Cardiac muscle cell (in vitro differentiated cells and primary cell): ENCODE measurements around the gene SCN7A. TPM values are rescaled to one million over a fixed set of nuclear protein-coding genes. Genes with fewer than 3 reads are reported as not detected.

Source experiments
- DNase-seq, 2 donors: peaks; one replicate each; pipeline versions ENCODE4 v3.0.0 to v3.0.0-alpha.2; 2010 to 2017; ENCODE audit warnings: low read depth in 1 of 2, low spot score in 1 of 2
- H3K27ac ChIP-seq: fragments of 200-600 bp; sonication (generic); 2 replicates; pipeline ENCODE4 v1.5.1; 2016
- H3K27me3 ChIP-seq: fragments of 200-600 bp; sonication (generic); 2 replicates; pipeline ENCODE4 v1.6.0; 2016; ENCODE audit warnings: control low read depth
- H3K36me3 ChIP-seq: fragments of 200-600 bp; sonication (generic); 2 replicates; pipeline ENCODE4 v1.5.1; 2016; ENCODE audit warnings: control low read depth
- H3K4me1 ChIP-seq: fragments of 200-600 bp; sonication (generic); 2 replicates; pipeline ENCODE4 v1.8.1; 2017; ENCODE audit warnings: low read depth, mild to moderate bottlenecking, mixed run types
- H3K4me3 ChIP-seq: fragments of 200-600 bp; sonication (generic); 2 replicates; pipeline ENCODE4 v1.5.1; 2016; ENCODE audit warnings: mild to moderate bottlenecking
- H3K9me3 ChIP-seq: fragments of 200-600 bp; sonication (generic); 2 replicates; pipeline ENCODE4 v1.5.1; 2017; ENCODE audit warnings: low read depth, mild to moderate bottlenecking, control low read depth
- polyA plus RNA-seq: library from polyadenylated mRNA; unstranded; fragments of >200 nt; fragmentation: Nextera tagmentation; extraction: Ambion mirVana; gene quantifications from 2 replicates; pipeline ENCODE4 v1.2.1, GENCODE V29; 2016
- total RNA-seq: library from RNA; depleted of rRNA; stranded (reverse); fragments of >200 nt; gene quantifications from 2 replicates; pipeline ENCODE4 v1.2.3, GENCODE V29; 2016
- TF ChIP-seq, protein P1 (sequence below): IDR thresholded peaks from 2 replicates; pipeline ENCODE4 v1.5.1; 2012; ENCODE audit warnings: low read depth, mild to moderate bottlenecking, low read length

SCN7A gene
- total and polyA plus RNA-seq, 2 experiments from 2014 or later, result 0.42 to 0.89 TPM

DNA sequence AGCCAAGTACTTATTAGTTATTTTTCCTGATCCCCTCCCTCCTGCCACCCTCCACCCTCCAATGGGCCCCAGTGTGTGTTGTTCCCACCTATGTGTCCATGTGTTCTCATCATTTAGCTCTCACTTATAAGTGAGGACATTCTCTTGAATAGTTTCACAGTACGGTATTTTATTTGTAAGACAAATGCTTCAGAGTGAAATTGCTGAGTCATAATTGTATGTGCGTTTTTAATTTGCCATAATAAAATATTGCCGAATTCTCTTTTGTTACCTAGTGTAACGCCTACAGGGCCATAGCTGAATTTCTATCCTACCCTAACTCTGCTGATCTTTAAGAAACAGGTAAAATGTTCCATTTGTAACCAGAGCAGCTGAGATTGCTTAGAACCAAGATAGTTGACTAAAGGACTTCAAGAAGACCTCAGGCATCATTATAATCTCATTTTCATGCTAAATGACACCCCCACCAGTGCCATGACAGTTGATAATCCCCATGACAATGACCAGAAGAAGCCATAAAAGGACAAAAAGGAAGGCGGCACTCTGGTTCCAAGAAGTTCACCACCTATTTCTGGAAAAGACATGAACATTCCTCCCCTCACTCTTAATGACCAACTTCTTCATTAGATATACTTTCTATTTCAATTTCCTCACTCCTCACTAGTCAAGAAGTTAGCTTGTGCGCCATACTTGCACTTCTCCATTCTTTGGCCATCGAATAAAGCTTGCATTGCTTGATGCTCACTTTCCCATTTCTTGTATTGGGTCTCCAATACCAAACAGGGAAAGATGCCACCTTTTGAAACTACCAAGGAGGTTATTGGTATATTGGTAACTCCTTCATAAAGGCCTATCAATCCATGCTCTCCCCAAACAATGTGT, 136.7 kb downstream of the SCN7A start:
- H3K27ac ChIP-seq, result no peak overlapping the region
- no peaks in the 10 kb centered on the region for H3K36me3 ChIP-seq

More for the DNA sequence above, 136.7 kb downstream of the SCN7A start:
- TF ChIP-seq, protein P1, sequence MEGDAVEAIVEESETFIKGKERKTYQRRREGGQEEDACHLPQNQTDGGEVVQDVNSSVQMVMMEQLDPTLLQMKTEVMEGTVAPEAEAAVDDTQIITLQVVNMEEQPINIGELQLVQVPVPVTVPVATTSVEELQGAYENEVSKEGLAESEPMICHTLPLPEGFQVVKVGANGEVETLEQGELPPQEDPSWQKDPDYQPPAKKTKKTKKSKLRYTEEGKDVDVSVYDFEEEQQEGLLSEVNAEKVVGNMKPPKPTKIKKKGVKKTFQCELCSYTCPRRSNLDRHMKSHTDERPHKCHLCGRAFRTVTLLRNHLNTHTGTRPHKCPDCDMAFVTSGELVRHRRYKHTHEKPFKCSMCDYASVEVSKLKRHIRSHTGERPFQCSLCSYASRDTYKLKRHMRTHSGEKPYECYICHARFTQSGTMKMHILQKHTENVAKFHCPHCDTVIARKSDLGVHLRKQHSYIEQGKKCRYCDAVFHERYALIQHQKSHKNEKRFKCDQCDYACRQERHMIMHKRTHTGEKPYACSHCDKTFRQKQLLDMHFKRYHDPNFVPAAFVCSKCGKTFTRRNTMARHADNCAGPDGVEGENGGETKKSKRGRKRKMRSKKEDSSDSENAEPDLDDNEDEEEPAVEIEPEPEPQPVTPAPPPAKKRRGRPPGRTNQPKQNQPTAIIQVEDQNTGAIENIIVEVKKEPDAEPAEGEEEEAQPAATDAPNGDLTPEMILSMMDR, result no peak
- H3K9me3 ChIP-seq, result no peaks in the 10 kb centered on the region
- no peaks in the 10 kb centered on the region for H3K4me1 ChIP-seq
- H3K4me3 ChIP-seq, result no peak overlapping the region
- no peak for DNase-seq
- H3K27me3 ChIP-seq, result no peaks in the 10 kb centered on the region

Other genes with a start within 250 kb of the SCN7A start
- 1.4 and 2.4 TPM in 2 replicates for gene SCN9A, start 118.3 kb downstream of the SCN7A start, total RNA-seq
- gene SCN9A, start 118.3 kb downstream of the SCN7A start, polyA plus RNA-seq, result 1.4 and 2.7 TPM in 2 replicates